HG03432 (cell line): Measurements from ENCODE around the gene CDT1.
A peak's percentile ranks its signal among the peaks of the same experiment; 100 is the strongest.

ENCODE experiments used
- ATAC-seq: cut with Tn5 transposase; IDR thresholded peaks from one replicate; pipeline ENCODE4 v1.9.1; 2021; ENCODE audit warnings: mild to moderate bottlenecking, moderate library complexity; ENCODE audit not compliant: unreplicated experiment

CDT1 gene

DNA sequence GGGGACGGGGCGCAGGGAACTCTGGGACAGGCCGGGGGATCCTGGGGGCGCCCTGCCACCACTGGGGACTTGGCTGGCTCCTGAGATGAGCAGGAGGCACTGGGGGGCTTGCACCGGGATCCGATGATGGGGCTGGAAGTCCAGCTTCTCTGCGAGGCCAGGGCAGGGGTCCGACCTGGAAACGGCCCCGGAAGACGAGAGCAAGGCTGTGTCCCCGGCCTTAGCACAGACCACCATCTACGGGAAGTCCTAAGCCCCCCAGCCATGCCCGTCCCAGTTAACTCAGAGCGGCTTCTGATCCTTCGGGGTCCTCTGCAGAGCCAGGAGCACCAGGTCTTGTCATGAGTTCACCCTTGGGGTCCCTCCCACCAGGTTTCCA, 573 bp downstream of the CDT1 start:
- no peak for ATAC-seq

DNA sequence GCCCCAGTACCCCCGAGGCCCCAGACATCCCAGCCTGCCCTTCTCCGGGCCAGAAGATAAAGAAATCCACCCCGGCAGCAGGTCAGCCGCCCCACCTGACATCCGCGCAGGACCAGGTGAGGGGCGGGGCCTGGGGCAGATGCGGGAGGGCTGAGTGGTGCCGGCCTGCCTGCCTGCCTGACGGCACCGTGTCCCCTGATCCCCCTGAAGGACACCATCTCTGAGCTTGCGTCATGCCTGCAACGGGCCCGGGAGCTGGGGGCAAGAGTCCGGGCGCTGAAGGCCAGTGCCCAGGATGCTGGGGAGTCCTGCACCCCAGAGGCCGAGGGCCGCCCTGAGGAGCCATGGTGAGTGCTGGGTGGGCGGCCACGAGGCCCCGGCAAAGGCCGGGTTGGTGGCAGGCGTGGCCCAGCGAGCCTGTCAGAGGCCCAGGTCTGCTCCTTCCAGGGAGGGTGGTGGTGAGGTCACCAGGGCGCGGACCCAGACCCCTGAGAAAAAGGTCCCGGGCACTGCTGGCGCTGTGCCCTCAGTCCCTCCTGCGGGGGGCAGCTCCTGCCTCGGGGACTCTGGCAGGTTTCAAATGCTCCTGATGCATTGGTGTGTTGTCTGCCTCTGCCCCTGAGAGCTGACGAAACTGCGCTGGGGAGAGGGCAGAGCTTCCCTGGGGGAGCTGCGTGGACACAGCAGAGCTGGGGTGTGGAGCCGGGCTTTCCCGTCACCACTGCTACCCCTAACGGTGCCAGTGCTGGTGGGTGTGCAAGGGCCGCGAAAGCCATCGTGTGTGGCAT, 1.2 kb downstream of the CDT1 start:
- no peak for ATAC-seq

DNA sequence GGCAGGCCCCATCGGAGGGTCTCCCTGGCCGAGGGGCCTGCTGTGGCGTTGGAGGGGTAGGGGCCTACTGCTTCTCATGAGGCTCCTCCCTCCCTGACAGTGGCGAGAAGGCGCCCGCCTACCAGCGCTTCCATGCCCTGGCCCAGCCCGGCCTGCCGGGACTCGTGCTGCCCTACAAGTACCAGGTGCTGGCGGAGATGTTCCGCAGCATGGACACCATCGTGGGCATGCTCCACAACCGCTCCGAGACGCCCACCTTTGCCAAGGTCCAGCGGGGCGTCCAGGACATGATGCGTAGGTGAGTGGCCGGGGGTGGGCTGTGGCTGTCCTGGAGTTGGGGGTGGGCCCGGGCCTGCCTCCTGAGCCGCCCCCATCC, 1.7 kb downstream of the CDT1 start:
- ATAC-seq: no peak

DNA sequence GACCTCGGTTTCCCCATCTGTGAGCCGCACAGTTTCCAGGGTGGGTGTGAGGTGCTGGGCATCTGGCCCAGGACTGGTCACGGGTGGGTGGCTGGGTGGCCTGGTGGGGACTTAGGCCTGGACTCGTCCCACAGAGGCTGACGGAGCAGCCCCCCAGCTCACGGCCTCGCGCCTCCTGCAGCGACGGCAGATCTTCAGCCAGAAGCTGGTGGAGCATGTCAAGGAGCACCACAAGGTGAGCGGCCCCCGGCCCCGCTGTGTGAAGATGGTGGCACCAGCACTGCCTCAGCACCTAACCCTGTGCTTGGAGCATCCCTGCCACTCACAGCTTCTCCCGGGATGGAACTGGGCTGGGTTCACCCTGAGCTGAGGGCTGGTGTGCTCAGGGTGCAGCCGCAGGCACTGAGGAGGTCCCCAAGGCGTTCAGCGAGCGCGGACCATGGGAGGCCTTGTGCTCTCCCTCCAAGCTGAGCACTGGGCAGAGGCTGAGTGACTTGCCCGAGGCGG, 2.4 kb downstream of the CDT1 start:
- no peak for ATAC-seq

DNA sequence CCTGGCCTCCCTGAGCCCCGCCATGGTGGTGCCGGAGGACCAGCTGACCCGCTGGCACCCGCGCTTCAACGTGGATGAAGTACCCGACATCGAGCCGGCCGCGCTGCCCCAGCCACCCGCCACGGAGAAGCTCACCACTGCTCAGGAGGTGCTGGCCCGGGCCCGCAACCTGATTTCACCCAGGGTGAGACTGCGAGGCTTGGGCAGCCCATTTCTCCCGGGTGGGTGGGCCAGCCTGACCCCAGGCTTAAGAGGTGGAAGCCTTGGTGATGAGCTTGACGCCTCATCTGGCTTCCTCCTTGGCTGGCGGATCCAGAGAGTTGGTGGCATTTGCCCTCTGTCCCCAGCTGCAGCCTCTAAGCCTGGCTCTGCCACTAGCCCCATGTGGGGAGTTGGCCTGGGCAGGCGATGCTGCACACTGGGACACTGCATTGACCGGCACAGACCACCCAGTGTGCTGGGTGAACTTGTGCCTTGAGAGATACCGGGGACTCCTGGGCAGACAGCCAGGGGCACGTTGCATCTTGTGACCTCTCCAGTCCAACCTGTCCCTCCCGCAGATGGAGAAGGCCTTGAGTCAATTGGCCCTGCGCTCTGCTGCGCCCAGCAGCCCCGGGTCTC, 3.0 kb downstream of the CDT1 start:
- no peak for ATAC-seq

DNA sequence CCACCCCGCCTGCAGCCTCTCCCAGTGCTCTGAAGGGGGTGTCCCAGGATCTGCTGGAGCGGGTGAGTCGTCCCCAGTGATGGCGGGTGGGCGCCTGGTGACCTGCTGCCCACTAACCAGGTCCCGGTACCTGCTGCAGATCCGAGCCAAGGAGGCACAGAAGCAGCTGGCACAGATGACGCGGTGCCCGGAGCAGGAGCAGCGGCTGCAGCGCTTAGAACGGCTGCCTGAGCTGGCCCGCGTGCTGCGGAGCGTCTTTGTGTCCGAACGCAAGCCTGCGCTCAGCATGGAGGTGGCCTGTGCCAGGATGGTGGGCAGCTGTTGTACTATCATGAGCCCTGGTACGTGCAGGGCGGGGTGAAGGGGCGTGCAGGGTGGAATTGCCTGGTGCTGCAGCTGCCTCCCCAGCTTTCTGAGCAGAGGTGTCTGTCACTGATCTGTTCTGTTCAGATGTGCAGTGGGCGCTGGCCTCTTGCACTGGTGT, 3.6 kb downstream of the CDT1 start:
- ATAC-seq: no peak

DNA sequence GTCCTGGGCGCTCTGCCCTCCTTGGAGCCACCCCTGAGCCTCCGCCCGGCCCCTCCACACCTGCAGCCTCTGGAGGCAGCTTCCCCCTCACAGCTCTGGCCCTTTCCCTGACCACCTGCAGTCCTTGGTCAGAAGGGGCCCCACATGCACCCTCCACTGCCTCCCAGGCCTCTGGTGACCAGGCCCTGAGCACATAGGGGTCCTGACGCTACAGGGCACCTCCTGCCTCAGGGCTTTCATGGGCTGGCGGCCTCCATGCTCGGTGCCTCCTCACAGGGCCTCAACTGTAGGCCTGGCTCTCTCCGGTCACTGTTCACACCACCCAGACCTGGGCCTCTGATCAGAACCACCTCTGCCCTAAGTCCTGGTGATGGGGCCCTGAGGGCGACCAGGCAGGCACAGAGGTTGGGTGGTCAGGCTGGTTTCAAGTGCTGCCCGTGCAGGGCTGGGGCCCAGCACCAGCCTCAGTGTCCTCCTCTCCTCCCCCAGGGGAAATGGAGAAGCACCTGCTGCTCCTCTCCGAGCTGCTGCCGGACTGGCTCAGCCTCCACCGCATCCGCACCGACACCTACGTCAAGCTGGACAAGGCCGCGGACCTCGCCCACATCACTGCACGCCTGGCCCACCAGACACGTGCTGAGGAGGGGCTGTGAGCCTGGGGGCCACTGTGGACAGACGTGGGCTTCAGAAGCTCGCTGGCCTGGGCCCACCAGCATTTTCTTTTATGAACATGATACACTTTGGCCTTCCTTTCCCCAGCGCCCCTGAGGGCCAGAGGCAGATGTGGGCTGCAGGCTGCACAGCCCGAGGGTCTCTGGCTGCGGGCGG, 4.3 kb downstream of the CDT1 start:
- no peak for ATAC-seq

DNA sequence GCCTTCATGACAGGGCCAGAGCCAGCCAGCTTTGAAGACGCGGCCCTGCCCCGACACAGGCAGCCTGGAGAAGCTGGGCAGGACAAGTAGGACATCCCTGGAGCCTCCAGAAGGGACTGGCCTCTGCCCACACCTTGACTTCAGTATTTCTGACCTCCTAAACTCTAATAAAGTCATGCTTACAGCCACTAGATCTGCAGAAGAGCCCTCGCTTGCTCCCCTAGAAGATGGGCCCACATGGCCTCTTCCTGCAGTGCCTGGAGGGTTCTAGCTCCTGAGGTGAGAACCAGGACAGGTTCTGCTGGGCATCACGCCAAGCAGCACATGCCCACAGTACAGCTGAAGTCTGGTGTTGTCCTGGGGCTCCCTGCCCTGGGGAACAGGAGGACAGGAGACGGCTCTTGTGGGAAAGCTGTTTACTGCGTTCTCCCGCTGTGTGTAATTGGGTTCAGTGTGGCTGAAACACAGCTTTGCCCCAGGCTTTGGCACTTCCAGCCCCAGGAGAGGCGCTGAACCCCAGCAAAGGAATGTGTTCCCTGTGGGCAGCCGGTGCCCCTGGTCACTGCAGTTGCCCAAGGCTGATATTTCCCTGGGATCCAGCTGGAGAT, 5.6 kb downstream of the CDT1 start:
- no peak for ATAC-seq

DNA sequence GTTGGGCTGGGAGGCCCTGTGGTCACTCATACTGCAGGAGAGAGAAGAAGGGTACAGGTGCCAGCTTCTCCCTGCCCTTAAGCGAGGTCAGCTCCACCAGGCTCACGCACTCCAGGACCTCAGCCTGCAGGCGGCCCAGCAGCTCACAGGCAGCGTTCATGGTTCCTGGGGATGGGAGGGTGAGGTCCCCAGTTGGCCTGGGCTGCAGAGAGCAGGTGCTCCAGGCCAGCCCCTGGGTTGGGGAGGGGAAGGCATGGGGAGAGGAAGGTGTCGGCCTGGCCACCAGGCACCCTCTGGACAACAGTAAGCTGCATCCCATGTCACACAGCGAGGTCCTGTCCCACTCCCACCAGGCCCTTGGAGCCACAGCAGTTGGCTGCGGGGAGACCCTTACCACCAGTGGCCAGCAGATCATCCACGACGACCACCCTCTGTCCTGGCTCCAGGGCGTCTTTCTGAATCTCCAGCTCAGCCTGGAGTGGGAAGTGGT, 6.1 kb downstream of the CDT1 start:
- no peak for ATAC-seq

DNA sequence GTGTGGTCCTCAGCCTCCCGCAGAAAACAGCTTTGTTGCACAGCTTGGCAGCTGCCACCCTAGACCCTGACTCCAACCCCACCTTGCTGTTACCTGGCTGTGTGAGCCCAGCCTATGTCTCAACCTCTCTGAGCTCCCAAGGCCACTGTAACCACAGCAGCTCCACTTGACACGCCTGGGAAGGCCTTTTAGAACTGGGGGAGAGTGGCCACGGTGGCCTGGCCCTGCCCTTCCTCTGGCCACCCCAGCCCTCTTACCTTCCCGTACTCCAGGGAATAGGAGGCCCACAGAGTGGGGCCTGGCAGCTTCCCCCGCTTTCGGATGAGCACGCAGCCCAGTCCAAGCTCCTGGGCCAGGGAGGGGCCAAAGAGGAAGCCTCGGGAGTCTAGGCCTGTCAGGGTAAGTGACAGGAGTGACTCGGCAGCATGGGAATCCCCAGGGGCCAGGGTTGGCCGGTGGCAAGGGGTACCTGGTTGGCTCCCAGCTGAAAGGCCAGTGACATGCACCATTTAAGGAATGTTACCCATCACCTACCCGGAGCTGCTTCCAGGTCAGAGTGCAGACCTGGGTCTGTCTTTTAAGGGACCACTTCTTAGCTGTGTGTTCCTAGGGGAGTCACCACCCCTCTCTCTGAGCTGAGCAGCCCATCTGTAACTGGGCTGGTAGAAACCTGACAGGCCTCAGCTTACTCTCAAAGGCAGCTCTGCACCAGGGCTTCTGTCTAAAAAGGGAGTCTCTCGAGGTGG, 6.8 kb downstream of the CDT1 start:
- ATAC-seq: no peak

DNA sequence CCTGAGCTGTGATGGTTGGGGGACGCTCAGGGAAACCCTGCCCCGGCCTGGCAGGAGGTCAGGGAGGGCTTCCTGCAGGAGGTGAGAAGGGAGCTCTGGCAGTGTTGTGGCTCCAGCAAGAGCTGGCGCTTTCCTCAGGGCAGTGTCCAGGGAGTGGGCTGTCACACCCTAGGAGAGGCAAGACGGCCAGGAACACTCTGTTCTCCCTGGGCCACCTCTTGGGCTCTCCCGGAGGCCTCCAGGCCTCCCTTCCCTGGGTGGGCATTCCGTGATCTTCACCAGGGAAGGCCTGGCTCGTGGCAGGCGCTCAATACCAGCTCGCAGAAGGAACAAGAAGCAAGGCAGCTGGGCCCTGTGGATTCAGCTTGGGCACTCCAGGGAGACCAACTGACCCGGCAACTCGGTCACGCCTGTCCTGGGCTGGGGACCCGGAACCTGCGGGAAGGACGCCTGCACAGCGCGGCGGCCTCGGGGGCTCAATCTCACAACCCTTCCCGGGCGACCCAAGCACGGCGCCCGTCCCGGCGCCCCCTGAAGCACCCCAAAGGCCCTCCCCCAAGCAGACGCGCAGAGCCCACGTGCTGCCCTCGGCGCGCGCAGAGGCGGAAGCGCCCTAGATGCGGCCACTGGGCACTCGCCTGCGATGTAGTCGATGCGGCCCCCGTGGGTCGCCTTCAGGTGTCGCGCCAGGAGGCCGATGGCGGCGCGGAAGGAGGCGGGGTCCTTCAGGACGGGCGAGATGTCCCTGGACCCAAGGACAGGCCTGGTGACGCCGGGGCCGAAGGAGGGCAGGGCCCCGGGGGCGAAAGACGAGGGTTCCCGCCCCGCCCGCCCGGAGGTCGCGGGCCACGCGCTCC, 7.6 kb downstream of the CDT1 start:
- ATAC-seq: peak; percentile 59

DNA sequence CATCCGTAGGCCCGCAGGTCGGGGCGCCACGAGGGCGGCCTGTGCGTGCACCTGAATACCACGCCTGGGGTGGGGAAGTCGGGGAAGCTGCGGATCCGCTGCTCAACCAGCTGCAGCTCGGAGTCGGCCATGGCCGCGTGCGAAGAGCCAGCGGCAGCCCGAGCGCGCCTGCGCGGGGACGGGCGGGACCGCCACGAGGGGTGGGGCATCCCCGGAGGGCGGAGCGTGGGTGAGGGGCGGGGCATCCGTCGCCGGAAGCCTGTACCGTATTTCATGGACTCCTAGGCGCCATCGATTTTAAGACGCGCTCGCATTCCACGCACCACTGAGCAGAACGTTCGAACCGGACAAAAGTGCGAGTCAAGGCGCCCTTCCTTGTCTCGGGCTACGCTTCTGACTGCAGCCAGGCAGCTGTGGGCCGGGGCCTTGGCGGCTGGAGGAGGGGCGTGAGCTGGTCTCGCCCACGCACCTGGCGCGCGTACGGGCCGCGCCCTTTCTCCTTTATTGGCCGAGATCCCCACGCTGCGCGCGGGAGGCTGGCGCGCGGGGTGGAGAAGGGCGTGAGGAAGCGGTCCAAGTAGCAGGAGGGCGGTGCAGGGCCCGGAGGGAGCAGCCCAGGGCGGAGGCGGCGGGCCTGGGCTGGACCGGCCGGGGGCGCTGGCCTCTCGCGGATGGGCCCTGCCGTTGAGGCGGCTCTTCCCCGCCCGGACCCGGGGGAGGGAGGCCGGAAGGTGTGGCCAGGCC, 8.4 kb downstream of the CDT1 start, which contains the start of gene APRT:
APRT (minus strand) TSS at position 160 of the 744 bp plus-strand sequence; CDS start at position 131, 29 bp downstream.
- ATAC-seq: peak; percentile 66

DNA sequence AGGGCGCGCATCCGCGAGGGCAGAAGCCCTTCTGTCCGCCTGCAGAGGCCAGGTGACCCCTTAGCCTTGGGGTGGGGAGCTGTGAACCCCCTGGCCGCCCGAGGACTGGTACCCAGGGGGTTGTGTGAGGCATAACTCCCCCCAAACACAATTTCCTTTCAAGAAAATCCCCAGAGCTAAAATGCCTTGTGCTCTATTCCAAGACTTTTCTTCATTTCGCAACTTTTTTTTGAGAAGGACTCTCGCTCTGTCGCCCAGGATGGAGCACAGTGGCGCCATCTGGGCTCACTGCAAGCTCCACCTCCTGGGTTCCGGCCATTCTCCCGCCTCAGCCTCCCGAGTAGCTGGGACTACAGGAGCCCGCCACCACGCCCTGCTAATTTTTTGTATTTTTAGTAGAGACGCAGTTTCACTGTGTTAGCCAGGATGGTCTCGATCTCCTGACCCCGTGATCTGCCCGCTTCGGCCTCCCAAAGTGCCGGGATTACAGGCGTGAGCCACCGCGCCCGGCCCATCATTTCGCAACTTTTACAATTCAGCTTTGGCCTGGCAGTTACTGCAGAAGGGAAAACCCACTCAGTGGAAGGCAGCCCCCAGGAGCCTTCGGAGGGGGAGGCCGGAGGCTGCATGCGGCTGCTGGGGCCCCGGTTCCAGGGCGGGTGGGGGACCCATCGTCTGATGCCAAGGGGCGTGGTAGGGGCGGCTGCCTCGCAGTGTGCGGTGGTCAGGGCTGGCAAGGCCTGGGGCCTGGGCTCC, 9.1 kb downstream of the CDT1 start:
- ATAC-seq: no peak

DNA sequence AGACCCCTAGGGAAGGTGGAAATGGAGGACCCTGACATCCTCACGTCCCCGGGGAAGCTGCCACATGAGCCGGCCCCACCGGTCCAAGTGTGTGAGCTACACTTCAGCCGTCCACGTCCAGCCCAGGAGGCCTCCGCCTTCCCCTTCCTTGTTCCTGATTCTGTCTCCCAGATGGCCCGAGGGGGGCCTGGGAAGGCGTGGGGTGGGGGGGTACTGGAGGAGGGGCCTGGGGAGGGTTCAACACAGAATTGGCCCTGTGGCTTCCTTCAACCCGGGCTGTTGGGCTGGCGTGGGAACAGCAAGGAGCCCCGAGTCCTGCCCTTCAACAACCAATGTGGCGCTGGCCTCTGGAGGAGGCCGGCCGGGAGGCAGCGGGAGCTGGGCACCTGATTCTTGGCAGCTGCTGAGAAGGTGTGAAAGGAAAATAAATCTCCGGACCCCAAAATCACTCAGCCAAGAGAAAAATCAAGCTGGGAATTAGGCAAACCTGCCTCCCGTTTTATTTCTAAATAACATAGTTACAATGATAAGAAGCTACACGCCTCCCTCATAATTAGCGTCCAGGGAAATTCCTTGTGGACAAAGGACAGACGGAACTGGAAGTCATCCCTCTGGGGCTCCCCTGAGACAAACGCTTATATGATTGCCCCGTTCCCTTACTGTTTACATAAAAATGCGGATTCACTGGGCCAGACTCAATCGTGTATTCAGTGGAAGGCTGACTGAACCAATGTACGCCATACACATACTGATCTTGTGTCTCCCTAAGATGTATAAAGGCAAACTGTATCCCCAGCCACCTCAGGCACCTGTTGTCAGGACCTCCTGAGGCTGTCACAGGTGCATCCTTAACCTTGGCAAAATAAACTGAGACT, 9.9 kb downstream of the CDT1 start:
- ATAC-seq: no peak

DNA sequence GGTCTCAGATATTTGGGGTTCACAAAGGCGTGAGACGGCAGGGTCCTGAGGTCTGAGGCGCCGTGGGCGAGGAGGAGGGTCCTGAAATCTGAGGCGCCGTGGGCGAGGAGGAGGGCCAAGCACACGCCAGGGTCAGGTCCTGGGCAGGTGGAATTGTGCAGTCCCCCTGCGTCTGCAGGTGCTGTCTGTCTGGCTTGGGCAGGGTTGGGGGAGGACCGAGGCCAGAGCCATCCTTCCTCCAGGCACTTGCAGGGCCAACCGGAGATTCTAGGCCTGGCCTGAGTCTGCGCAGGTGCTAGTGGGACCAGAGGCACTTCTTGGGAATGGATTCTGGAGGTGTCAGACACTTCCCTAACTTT, 10.5 kb downstream of the CDT1 start:
- no peak for ATAC-seq

DNA sequence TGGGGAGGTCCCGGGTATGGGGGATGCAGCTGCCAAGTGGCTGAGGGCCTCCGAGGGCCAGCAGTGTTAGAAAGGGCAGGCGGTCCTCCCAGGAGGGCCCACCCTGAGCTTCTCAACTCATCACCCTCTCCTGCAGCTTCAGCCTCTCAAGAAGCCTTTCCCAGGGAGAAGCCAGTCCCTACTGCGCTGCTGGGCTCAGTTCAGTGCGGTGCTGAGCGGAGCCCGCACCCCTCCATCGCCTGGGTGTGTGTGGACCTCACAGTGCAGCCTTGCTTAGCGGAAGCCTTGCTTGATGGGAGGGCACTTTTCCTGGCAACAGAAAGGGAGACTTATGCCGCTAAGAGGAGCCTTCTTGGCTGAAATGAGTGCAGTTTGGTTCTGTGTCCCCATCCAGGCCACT, 11.6 kb downstream of the CDT1 start:
- no peak for ATAC-seq
